SJCRH30 (cell line): ENCODE results near the gene RPS6KA1. TPM values are rescaled to one million over a fixed set of nuclear protein-coding genes. Genes with fewer than 3 reads are reported as not detected.
A peak's percentile ranks its signal among the peaks of the same experiment; 100 is the strongest.
"Not testable (repeated sequence)": the region's sequence is repeated elsewhere in the genome, so short reads cannot be mapped to it uniquely, and the experiment has no call there.

Source experiments
- DNase-seq, 2 experiments: peaks; one replicate each; pipeline ENCODE4 v3.0.0-alpha.2; 2015 to 2020
- H3K27ac ChIP-seq: fragments of 250-450 bp; sonication (Bioruptor Pico); 2 replicates; pipeline ENCODE4 v1.5.1; 2020; ENCODE audit warnings: mild to moderate bottlenecking, moderate library complexity
- H3K27me3 ChIP-seq: fragments of 250-450 bp; sonication (Bioruptor Pico); 2 replicates; pipeline ENCODE4 v1.5.1; 2020; ENCODE audit warnings: mild to moderate bottlenecking, moderate library complexity
- H3K36me3 ChIP-seq: fragments of 250-450 bp; sonication (Bioruptor Pico); 2 replicates; pipeline ENCODE4 v1.5.1; 2020; ENCODE audit warnings: mild to moderate bottlenecking, moderate library complexity
- H3K4me1 ChIP-seq: fragments of 250-450 bp; sonication (Bioruptor Pico); 2 replicates; pipeline ENCODE4 v1.5.1; 2020; ENCODE audit warnings: mild to moderate bottlenecking, moderate library complexity
- H3K4me3 ChIP-seq: fragments of 250-450 bp; sonication (Bioruptor Pico); 2 replicates; pipeline ENCODE4 v1.5.1; 2020; ENCODE audit warnings: mild to moderate bottlenecking, moderate library complexity
- H3K9me3 ChIP-seq: fragments of 250-450 bp; sonication (Bioruptor Pico); replicated peaks from 2 replicates; pipeline ENCODE4 v1.5.1; 2020; ENCODE audit warnings: mild to moderate bottlenecking, moderate library complexity
- total RNA-seq: library from RNA; depleted of rRNA; stranded (reverse); fragments of >200 nt; shearing (Covaris generic); gene quantifications from 2 replicates; pipeline ENCODE4 v1.2.3, GENCODE V29; 2014; rRNA removed

RPS6KA1 gene
- total RNA-seq: 22.5 and 22.7 TPM in 2 replicates

- Histone ChIP-seq H3K27me3 (no peaks in the 10 kb centered on the region), H3K4me3 (peak within 1 kb of the TSS; percentile 71), H3K36me3 (no peaks in the 10 kb centered on the region), H3K9me3 (no peaks in the 10 kb centered on the region), H3K4me1 (peaks cover 25% of the 10 kb centered on the region), H3K27ac (no peak within 1 kb of the TSS)
- DNase-seq: peak; percentile 64 to 79
Observed at GRCh38 chr1:26529655-26530409, at the start of gene RPS6KA1. Gene RPS6KA1, plus strand, starts transcription at chr1:26529761. Its CDS starts 160 bp downstream, at chr1:26529921.

- no peaks in the 10 kb centered on the region for H3K4me1 ChIP-seq
- no peak overlapping the region for H3K27ac ChIP-seq
- DNase-seq: no peak
Observed at GRCh38 chr1:26482921-26483320, 46.6 kb upstream of the RPS6KA1 start.

GRCh38 chr1:26483980-26484379, 45.6 kb upstream of the RPS6KA1 start:
- DNase-seq: no peak
- H3K27ac ChIP-seq: no peak overlapping the region
- peaks cover 4% of the 10 kb centered on the region for H3K36me3 ChIP-seq

More at GRCh38 chr1:26482921-26483320, 46.6 kb upstream of the RPS6KA1 start:
- no peaks in the 10 kb centered on the region for H3K27me3 ChIP-seq
- peaks cover 8% of the 10 kb centered on the region for H3K36me3 ChIP-seq
- H3K9me3 ChIP-seq: no peaks in the 10 kb centered on the region
- no peak overlapping the region for H3K4me3 ChIP-seq

GRCh38 chr1:26490155-26490554, 39.4 kb upstream of the RPS6KA1 start:
- DNase-seq: no peak
- H3K27ac ChIP-seq: no peak overlapping the region
- H3K9me3 ChIP-seq: no peaks in the 10 kb centered on the region
- no peaks in the 10 kb centered on the region for H3K36me3 ChIP-seq
- no peaks in the 10 kb centered on the region for H3K4me1 ChIP-seq
- no peak overlapping the region for H3K4me3 ChIP-seq
- peaks cover 6% of the 10 kb centered on the region; the same call in 1 of the 2 replicates for H3K27me3 ChIP-seq

More at GRCh38 chr1:26483980-26484379, 45.6 kb upstream of the RPS6KA1 start:
- Histone ChIP-seq H3K4me1 (no peaks in the 10 kb centered on the region), H3K9me3 (no peaks in the 10 kb centered on the region), H3K27me3 (no peaks in the 10 kb centered on the region), H3K4me3 (no peak overlapping the region)

GRCh38 chr1:26493267-26493666, 36.3 kb upstream of the RPS6KA1 start:
- DNase-seq: no peak
- peaks cover 6% of the 10 kb centered on the region; the same call in 1 of the 2 replicates for H3K27me3 ChIP-seq
- H3K4me3 ChIP-seq: no peak overlapping the region
- H3K4me1 ChIP-seq: no peaks in the 10 kb centered on the region
- no peaks in the 10 kb centered on the region for H3K9me3 ChIP-seq
- no peaks in the 10 kb centered on the region for H3K36me3 ChIP-seq
- no peak overlapping the region for H3K27ac ChIP-seq

- Histone ChIP-seq H3K9me3 (no peaks in the 10 kb centered on the region), H3K27me3 (peaks cover 6% of the 10 kb centered on the region; the same call in 1 of the 2 replicates), H3K4me3 (no peak overlapping the region), H3K36me3 (no peaks in the 10 kb centered on the region), H3K4me1 (no peaks in the 10 kb centered on the region), H3K27ac (no peak overlapping the region)
- DNase-seq: no peak
Observed at GRCh38 chr1:26493938-26494337, 35.6 kb upstream of the RPS6KA1 start.

GRCh38 chr1:26496861-26497260, 32.7 kb upstream of the RPS6KA1 start:
- H3K9me3 ChIP-seq: no peaks in the 10 kb centered on the region
- H3K4me1 ChIP-seq: 0 out of 2 replicates have a peak, but pooled peaks cover 2% of the 10 kb centered on the region
- H3K36me3 ChIP-seq: no peaks in the 10 kb centered on the region
- H3K27ac ChIP-seq: no peak overlapping the region
- no peak for DNase-seq
- H3K27me3 ChIP-seq: peaks cover 4% of the 10 kb centered on the region; the same call in 1 of the 2 replicates
- H3K4me3 ChIP-seq: no peak overlapping the region

GRCh38 chr1:26498894-26499293, 30.7 kb upstream of the RPS6KA1 start:
- Histone ChIP-seq H3K4me3 (no peak overlapping the region), H3K27ac (no peak overlapping the region), H3K27me3 (no peaks in the 10 kb centered on the region), H3K36me3 (no peaks in the 10 kb centered on the region), H3K4me1 (0 out of 2 replicates have a peak, but pooled peaks cover 2% of the 10 kb centered on the region), H3K9me3 (no peaks in the 10 kb centered on the region)
- no peak for DNase-seq

GRCh38 chr1:26500488-26501175, 28.9 kb upstream of the RPS6KA1 start:
- peak; percentile 90 to 91 for DNase-seq
- Histone ChIP-seq H3K27ac (peak overlapping the region; percentile 62), H3K4me1 (0 out of 2 replicates have a peak, but pooled peaks cover 2% of the 10 kb centered on the region), H3K9me3 (no peaks in the 10 kb centered on the region), H3K27me3 (no peaks in the 10 kb centered on the region), H3K36me3 (no peaks in the 10 kb centered on the region), H3K4me3 (peak overlapping the region; percentile 68)

- H3K36me3 ChIP-seq, H3K27me3 ChIP-seq, DNase-seq, H3K4me3 ChIP-seq, H3K27ac ChIP-seq, H3K4me1 ChIP-seq, H3K9me3 ChIP-seq: not testable (repeated sequence)
Observed at GRCh38 chr1:26510711-26511110, 18.9 kb upstream of the RPS6KA1 start.

- not testable (repeated sequence) for H3K9me3 ChIP-seq
Observed at GRCh38 chr1:26515836-26516235, 13.7 kb upstream of the RPS6KA1 start.

GRCh38 chr1:26516987-26517765, 12.4 kb upstream of the RPS6KA1 start:
- Histone ChIP-seq H3K27me3 (peaks cover 15% of the 10 kb centered on the region; the same call in 1 of the 2 replicates), H3K4me1 (no peaks in the 10 kb centered on the region), H3K4me3 (no peak overlapping the region), H3K9me3 (no peaks in the 10 kb centered on the region), H3K27ac (no peak overlapping the region), H3K36me3 (no peaks in the 10 kb centered on the region)
- DNase-seq: no peak

More at GRCh38 chr1:26515836-26516235, 13.7 kb upstream of the RPS6KA1 start:
- not testable (repeated sequence) for H3K4me1 ChIP-seq, H3K36me3 ChIP-seq, DNase-seq, H3K27ac ChIP-seq, H3K27me3 ChIP-seq, H3K4me3 ChIP-seq

GRCh38 chr1:26517766-26518049, 11.9 kb upstream of the RPS6KA1 start:
- no peak overlapping the region for H3K4me3 ChIP-seq
- peaks cover 15% of the 10 kb centered on the region; the same call in 1 of the 2 replicates for H3K27me3 ChIP-seq
- DNase-seq: no peak
- H3K27ac ChIP-seq: no peak overlapping the region
- H3K36me3 ChIP-seq: no peaks in the 10 kb centered on the region
- no peaks in the 10 kb centered on the region for H3K9me3 ChIP-seq
- H3K4me1 ChIP-seq: no peaks in the 10 kb centered on the region

- Histone ChIP-seq H3K4me3 (no peak overlapping the region), H3K27ac (no peak overlapping the region), H3K4me1 (no peaks in the 10 kb centered on the region), H3K27me3 (peaks cover 15% of the 10 kb centered on the region; the same call in 1 of the 2 replicates), H3K36me3 (no peaks in the 10 kb centered on the region), H3K9me3 (no peaks in the 10 kb centered on the region)
- no peak for DNase-seq
Observed at GRCh38 chr1:26518355-26518754, 11.2 kb upstream of the RPS6KA1 start.

- Histone ChIP-seq H3K36me3 (no peaks in the 10 kb centered on the region), H3K9me3 (no peaks in the 10 kb centered on the region), H3K4me3 (no peak overlapping the region), H3K4me1 (no peaks in the 10 kb centered on the region), H3K27ac (no peak overlapping the region), H3K27me3 (peaks cover 15% of the 10 kb centered on the region; the same call in 1 of the 2 replicates)
- no peak for DNase-seq
Observed at GRCh38 chr1:26520339-26520738, 9.2 kb upstream of the RPS6KA1 start.
